Posterior cingulate gyrus (tissue), 11 donors: ENCODE data around the gene SARDH.

ENCODE experiments used
- DNase-seq, 10 donors: peaks; one replicate each; pipeline versions ENCODE4 v3.0.0 to v3.0.0-alpha.2; 2020 to 2021; ENCODE audit warnings: mixed read lengths in 3 of 10
- intact Hi-C: fragments of 100-400 bp; cut with DNase I; formaldehyde crosslinking; loops from one replicate; pipeline ENCODE4 v1.15.1; 2023

The SARDH gene

DNA sequence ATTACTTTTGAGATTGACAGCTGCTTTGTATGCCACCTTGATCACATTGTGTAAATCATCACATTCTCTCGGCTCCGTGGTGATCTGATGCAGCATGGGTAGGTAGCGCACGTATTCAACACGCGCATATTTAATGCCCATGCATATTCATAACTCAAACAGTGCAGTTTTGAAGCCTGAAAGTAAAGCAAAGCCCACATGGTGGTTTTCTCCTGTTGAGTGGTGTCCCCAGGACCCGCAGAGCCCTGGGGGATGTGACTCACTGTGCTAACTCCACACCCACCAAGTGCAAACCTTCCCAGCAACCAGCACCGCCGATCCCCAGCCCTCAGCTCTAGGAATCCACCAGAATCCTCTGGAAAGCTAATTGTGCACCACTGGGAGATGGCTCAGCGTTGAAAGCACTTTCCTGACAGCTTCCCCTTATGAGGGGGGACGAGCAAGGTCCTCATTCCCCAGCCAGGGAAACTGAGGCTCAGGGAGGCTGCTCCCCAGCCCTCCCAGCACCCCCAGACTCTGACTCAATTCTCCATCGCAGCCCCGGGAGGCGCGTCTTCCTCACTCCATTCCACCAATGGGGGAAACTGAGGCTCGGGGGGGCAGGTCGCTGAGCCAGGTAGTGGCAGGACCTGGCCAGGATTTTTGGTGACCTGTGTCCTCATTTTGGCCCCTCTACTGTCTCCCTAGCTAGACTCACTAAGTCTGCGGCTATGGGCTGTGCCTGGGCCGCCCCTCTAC, 46.4 kb downstream of the SARDH start:
- peak in 4 of 10 donors; percentile 29 to 82 (median 64) for DNase-seq
- intact Hi-C loops, result no loop called here

DNA sequence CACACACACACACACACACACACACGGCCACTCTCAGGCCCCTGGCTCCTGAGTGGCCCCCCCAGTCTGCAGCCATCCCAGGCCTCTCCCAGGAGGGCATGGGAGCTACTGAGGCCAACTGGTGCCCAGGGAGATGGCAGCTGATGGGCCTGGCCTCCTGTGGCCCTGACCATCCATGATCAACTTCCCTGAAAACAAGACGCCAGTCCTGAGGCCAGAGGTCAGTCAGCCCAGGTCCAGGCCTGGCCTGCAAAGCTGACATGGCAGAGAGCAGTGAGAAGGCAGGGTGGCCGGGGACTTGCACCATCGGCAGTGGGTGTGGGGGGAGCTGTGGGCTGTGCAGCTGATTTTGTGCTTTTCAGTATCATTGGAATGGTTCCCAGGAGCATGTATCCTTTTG, 47.0 kb downstream of the SARDH start:
- intact Hi-C loops, result no loop called here
- DNase-seq, result peak in 4 of 10 donors; percentile 23 to 83 (median 76)

DNA sequence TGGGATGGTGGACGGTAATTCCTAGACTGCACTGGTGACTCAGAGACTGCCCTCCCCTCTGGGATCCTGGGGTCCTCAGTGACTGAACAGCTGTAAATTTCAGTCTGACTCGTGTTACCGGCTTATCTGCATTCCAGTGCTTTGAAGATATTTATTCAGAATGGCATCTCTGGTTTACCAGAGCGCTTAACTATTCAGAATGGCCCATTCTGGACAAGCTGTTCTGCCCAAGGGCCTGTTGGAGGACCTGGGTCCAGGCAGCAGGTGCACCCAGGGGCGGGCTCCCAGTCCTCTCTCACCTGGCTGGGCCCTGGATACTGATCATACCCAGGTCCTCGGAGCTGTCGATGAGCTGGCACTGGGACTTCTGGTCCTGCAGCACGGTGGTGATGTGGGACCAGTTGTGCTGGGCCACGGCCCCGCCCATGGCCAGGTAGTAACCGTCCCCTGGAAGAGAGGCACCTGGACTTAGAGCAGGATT, 48.0 kb downstream of the SARDH start:
- peak in 4 of 10 donors; percentile 8 to 57 (median 46) for DNase-seq
- intact Hi-C loops, result no loop called here

DNA sequence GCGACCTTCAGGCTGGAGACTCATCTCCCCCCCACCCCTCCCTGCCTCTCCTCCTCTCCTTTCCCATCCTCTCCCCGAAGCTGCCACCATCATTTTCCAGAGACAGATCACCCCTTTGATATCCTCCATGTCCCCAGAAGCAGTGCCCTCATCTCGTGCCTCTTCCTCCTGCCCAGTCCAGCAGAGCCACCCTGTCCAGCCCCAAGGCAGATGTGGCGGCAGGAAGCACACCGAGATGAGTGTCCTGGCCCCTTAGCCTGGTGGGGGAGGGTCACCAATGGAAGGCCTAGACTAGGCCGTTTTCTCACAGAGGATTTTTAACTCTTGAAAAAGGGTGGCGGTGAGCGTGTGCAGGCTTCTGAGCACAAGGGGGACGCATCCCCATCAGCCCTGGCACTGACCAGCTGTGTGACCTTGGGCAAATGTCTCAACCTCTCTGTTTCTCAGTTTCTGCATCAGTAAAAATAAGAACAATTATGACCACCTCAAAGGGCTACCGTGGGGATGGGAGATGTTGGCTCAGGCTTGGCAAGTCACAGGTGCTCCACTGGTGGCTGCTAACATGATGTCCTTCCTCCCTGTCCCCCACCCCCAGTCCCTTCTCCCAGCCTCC, 48.9 kb downstream of the SARDH start:
- intact Hi-C loops, result loop anchor here (5.0 kb wide), 1 partner anchor 37 kb away; no protein-coding TSS in a partner anchor
- DNase-seq, result peak in 3 of 10 donors; percentile 27 to 62 (median 37)

DNA sequence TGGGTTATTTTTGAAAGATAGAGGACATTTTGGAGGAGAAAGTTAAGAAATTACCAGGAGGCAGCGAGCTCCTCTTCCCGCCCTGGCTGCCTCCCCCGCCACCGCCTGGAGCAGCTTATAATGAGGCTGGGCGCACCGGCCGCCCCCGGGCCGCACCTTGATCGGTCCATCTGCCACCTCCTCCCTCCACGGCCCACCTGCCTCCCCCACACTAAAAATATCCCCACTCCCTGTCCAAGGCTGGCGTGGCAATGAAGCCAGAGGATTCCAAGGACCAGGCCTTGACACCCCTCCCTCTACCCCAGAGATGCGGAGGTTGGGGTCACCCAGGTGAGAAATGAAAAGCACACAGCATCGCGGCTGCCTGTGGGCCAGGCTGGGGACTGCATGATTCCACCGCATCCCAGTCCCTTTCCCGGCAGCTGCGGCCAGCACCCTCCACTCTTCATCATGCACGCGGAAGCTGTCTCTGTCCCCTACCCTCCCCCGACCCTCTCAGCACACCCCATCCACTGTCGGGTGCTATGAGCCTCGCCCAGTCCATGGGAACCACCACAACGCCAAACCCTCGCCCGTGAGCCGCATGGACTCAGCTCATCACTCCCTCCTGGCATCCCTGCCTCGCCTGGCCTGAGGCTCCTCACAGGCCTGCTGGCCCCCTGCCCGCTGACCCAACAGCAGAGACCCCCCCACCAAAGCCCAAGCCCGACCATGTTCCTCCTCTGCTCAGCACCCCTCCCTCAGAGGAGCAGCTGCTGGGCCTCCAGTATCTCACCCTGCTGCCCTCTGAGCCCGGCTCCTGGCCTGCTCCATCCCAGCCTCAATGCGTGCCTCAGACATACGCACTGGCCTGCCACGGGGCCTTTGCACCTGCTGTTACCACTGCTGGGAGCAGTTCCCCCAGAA, 50.0 kb downstream of the SARDH start:
- peak in 4 of 10 donors; percentile 27 to 82 (median 76) for DNase-seq
- intact Hi-C loops, result loop anchor here (5.0 kb wide), 1 partner anchor 36 kb away; no protein-coding TSS in a partner anchor

DNA sequence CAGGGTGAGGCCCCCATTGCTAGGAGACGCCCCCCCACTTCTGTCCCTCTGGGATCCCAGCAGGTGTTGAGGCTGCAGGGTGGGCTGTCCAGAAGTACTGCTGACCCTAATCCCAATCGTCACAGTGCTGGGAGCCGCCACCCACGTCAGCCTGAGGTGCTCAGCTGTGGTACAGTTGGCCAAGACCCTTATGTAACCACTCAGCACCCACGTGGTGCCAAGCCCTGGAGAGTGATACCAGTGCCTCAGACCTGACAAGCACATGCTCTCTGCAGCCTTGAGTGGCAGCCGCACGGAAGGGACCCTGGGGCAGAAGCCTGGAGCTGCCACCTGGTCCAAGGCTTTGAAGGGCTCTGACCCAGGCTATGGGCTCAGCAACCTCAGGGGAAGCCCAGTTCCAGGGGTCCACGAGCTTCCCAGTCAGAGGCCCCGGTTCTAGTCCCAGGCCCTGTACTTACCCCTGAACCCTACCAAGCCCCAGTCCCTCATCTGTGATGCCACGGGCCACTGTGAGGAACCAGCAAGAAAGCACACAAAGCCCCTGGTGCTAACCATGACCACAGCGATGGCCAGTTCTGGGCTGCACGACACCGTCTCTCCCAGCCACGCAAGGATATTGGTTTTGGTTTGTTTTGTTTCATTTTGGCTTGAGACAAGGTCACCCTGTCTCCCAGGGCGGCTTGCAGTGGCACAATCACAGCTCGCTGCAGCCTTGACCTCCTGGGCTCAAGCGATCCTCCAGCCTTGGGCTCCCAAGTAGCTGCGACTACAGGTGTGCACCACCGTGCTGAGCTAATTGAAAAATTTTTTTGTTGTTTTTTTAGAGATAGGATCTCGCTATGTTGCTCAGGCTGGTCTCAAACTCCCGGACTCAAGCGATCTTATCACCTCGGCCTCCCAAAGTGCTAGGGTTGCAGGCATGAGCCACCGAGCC, 51.2 kb downstream of the SARDH start:
- peak in 9 of 10 donors; percentile 32 to 95 (median 68) for DNase-seq

DNA sequence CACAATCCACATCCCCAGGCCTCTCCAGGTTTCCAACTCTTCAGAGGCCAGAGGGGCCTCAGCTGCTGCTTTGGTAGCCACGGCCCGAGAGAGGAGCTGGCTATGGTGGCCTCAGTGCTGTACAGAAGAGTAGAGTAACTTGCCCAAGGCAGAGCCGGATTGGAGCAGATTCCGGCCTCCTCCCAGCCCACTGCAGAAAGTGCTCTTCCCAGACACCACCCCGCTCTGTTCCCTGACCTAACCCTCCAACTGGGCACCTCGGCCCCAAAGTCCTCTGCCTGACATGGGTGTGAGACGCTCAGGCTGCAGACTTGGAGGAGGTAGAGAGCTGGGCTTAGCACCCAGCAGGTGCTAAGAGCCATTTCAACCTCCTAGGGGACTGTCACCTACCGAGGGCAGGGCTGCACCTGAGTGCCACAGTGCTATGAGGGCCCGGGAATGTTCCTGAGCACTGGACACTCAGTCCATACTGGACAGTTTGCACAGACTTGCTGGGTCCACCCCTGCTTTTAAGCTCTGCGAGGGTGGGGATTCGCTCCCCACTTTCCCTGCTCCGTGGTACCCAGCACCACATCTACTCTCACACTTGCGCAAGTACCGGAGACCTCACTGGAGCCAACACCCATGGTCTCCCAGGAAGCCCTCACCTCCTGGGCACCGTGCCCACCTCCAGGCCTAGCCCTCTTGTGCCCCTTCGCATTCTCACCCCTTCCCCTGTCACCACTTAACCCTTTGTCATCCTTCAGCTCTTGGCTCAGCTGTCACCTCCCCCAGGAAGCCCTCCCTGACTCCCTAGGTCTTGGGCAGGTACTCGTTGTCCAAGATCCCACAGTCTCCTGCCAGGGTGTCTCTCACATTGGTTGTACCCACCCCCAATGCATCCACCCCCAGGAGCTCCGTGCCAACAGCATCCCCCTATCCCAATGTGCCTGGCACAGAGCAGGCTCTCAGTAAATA, 52.2 kb downstream of the SARDH start:
- intact Hi-C loops, result loop anchor here (5.0 kb wide), 1 partner anchor 34 kb away; no protein-coding TSS in a partner anchor

More for the DNA sequence above, 51.2 kb downstream of the SARDH start:
- intact Hi-C loops, result loop anchor here (5.0 kb wide), 1 partner anchor 35 kb away; no protein-coding TSS in a partner anchor

DNA sequence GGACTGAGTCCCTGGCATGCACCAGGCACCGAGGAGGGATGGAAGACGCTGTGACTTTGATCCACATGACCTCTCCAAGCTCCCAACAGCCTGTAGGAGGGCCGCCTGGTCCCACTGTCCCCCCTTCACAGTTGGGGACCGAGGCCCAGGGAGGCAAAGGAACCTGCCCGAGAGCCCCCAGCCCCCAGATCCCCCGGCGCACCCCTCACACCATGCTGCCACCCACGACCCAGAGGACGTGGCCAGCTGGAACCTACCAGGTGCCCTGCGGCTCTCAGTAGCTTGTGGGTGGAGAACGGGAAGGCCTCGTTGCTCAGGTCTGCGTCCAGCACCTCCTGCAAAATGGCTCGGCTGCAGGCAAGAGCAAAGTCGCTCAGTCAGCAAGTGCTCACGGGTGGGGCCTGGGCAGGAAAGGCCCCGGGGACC, 53.2 kb downstream of the SARDH start:
- peak in 4 of 10 donors; percentile 27 to 76 (median 70) for DNase-seq
- intact Hi-C loops, result loop anchor here (5.0 kb wide), 1 partner anchor 33 kb away; no protein-coding TSS in a partner anchor

More for the DNA sequence above, 52.2 kb downstream of the SARDH start:
- peak in 4 of 10 donors; percentile 12 to 78 (median 50) for DNase-seq

DNA sequence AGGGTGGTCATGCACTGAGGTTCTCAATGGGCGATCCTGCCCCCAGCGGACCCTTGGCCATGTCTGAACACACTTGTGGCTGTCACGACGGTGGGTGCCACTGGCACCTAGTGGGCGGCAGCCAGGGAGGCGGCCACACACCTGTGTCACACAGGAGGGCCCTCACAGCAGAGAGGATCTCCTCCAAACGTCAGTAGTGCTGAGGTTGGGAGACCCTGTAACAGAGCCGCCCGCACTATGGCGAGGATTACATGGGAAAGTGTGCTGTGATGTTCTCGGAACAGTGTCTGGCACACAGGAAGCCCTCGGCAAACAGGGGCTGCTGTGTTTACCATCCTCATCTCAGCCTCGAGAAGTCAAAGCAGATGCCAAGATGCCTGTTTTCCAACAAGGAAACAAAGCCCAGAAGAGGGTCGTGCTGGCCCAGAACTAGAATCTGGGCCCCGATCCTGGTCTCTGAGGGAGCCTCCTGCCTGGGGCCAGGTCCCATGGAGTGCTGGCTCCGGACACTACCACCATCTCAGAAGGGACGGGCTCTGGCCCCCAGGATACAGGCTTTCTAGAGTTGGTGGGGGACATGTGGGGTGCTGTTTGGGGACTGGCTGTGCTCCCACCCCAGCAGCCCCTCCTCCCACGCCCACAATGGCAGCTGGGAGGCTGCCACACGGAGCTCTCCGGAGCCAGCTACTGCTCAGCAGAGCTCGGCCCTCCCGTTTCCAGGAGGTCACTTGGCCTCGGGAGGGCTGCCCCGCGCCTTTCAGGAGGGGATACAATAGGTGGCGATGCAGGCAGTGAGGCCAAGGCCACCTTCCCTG, 53.8 kb downstream of the SARDH start:
- peak in 8 of 10 donors; percentile 41 to 91 (median 68) for DNase-seq
- intact Hi-C loops, result no loop called here

DNA sequence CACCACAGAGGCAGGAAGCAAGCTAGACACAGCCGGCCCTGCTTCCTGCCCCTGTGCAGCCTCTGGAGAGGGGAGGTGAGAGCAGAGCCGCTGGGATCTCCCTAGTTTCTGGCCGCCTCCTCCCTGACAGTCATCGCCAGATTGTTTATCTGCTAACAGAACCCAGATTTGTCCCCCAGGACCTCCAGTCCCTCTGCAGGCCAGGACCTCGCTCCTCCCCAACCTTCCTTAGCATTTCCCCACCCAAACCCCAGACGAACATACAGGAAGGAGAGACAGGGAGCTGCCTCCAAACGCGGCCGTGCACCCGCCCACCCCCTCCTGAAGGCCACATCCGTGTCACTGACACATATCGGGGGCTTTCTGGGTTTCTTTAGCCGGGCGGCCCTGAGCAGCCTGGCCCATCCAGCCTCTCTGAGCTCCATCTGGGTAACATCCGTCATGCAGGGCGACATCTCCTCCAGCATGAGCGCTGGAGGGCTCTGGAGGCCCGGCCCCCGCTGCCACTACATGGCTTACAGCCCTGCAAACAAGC, 54.5 kb downstream of the SARDH start:
- DNase-seq, result peak in 1 of 10 donors; percentile 73
- intact Hi-C loops, result no loop called here

DNA sequence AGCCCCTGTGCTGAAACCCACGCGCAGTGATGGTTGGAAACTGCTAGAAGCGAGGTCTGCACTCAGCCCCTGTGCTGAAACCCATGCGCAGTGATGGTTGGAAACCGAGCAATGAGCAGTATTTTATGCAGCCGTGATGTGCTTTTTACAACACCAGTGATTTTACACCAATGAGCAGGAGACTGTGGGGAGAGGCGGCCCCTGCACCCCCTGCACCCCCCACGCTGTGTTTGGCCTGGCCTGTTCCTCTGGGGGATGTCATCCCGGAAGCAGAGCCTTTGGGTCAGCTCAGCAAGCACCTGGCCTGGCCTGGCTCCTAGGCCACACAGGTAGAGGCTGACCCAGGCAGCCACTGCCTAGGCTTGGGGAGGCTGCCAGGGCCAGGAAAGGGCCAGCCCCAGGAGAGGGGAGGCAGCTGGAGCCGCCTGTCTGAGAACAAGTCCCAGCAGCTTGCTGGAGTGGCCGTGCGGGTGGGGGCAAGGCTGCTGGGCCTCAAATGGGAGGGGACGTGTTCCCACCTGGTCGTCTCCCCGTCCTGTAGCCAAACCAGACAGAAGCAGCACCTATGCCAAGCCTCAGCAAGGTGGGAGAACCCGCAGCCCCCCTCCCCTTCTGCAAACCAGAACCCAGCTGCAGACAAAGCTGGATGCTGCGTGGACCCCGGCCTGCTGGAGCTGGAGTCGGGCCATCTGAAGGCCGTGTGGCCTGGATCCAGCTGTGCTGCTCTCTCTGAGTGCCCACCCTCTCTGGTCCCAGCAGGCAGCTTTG, 55.1 kb downstream of the SARDH start:
- DNase-seq, result peak in 4 of 10 donors; percentile 22 to 73 (median 61)
- intact Hi-C loops, result no loop called here

DNA sequence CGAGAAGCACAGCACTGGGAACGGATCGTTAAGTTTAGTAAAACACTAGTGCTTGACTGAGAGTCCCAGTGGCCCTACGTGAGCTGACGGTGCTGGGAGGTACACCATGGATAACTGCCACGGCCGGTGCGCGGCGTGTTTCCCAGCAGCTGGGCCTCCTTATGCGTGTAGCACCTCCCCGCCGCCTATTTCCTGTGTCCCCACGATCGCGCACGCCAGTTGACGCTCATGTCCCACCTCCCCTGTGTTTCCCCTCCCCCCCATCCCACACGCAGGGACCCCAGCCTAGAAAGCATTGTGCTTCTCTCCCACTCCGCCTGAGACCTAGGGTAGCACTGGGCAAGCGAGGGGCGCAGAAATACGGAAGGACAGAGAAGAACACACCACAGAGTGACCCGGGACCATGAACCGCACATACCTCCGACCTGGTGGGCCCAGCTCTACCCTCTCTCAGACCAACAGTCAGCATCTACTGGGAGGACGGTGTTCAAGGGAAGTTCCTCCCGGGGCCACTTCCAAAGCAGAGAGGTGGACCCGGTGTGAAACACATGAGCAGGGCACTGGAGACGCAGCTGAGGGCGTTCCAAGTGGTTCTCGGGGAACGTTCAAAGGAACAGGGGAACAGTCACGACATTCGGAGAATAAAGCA, 56.4 kb downstream of the SARDH start:
- DNase-seq, result peak in 4 of 10 donors; percentile 9 to 77 (median 57)
- intact Hi-C loops, result no loop called here

DNA sequence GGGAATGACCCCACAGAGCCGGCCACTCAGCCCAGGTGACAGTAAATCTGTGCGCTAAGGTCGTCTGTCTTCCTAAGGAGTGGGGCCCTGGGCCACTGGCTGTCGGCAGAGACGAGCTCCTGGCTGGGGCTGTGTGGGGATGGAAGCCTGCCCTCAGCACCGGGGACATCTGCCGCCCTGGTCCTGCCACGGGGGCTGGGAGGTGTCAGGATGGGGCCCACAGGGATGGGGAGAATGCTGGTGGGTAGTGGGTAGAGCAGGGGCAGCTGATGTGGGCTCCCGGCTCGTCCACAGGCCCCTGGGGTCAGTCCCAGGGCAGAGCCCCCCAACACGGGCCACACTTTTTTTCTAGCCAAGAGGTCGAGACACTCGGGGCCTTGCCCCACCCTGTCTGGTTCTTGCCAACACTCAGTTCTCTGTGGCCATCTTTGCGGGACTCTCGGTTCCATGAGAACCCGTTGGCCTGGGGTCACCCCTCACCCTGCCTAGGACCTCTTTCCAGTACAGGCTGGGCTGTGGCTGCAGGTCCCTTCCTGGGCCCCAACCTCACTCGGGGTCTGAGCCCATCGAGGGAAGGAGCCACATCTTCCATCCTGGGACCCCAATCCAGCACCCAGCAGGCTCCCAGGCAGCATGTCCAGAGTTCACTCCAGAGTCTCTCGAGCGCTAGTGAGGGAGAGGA, 57.0 kb downstream of the SARDH start:
- intact Hi-C loops, result no loop called here
- peak in 4 of 10 donors; percentile 21 to 72 (median 54) for DNase-seq

DNA sequence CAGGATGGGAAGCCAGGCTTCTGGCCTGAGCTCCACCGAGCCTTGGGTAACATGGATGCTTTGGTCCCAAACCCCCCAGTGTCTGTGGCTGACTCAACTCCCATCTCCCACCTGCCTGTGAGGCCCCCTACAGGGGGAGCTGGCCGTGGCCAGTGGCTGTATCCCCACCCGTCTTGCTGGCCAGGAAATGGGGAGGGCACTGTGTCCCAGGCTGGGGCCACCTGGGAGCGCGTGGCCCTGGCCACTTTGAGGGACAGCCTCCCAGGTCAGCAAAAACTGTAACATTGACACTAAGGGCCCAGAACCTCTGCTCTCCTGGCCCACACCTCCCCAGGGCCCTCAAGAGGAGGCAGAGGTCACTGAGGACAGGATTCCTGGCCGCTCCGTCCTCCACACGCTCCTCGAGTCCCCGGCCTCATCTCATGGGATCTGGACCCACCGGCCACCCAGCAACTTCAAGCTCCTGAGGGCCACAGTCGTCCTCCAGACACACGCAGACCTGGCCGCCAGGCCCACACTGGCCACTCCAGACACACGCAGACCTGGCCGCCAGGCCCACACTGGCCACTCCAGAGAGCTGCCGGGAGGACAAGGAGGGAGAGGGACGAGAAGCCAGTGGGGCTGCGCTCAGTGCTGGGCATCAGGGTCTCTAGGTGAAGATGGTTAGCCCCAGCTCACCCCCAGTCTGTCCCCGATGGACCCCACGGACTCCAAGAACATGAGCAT, 57.7 kb downstream of the SARDH start:
- peak in 4 of 10 donors; percentile 24 to 58 (median 50) for DNase-seq
- intact Hi-C loops, result no loop called here
